SK-N-SH treated with all-trans-retinoic acid at 6 μM for 48 hours (cell line): ENCODE data around the gene LRRC4C.

ENCODE experiments used
- ESRRG ChIP-seq: fragments of 250-450 bp; sonication (Bioruptor Pico); IDR thresholded peaks from 2 replicates; pipeline ENCODE4 v1.6.1; 2021; ENCODE audit warnings: mild to moderate bottlenecking
- TOX ChIP-seq: fragments of 250-450 bp; sonication (Bioruptor Pico); IDR thresholded peaks from 2 replicates; pipeline ENCODE4 v1.8.0; 2021; ENCODE audit warnings: mild to moderate bottlenecking, moderate library complexity, borderline replicate concordance
- ZC3H10 ChIP-seq: fragments of 250-450 bp; sonication (Bioruptor Pico); IDR thresholded peaks from 2 replicates; pipeline ENCODE4 v1.5.1; 2021; ENCODE audit warnings: mild to moderate bottlenecking, moderate library complexity
- ZNF565 ChIP-seq: fragments of 450-650 bp; formaldehyde crosslinking; conservative IDR thresholded peaks from 2 replicates; pipeline ENCODE4 v1.5.0; 2020; ENCODE audit warnings: low read depth, mild to moderate bottlenecking, moderate library complexity
- ZNF70 ChIP-seq: fragments of 450-650 bp; formaldehyde crosslinking; IDR thresholded peaks from 2 replicates; pipeline ENCODE4 v1.5.0; 2020; ENCODE audit warnings: mild to moderate bottlenecking, moderate library complexity
- TF ChIP-seq, protein P1 (sequence below): fragments of 250-450 bp; sonication (Bioruptor Pico); IDR thresholded peaks from 2 replicates; pipeline ENCODE4 v1.8.0; 2020; ENCODE audit warnings: mild to moderate bottlenecking, moderate library complexity, borderline replicate concordance

DNA sequence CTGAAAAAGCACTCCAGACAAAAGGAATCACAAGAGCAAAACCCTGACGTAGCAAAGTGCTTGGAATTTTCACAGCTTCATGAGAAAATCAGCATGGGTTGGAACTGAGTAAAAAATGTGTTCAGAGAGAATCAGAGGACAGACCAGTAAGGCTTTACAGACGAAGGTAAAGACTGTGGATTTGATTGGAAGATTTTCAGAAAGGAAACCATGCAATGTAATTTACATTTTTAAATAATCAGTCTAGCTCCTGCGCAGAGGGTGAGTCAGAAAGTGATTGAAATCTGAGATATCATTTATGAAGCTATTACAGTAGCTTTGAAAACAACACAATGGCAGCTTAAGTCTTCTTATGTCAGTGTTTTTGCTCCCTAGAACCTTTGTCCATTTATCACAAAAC is 1122.3 kb downstream of the LRRC4C start:
- TF ChIP-seq TOX (CRISPR knock-in tag) (no peak), ZNF70 (CRISPR knock-in tag) (no peak), ZC3H10 (CRISPR knock-in tag) (no peak), ESRRG (no peak), ZNF565 (no peak)
- TF ChIP-seq, protein P1, sequence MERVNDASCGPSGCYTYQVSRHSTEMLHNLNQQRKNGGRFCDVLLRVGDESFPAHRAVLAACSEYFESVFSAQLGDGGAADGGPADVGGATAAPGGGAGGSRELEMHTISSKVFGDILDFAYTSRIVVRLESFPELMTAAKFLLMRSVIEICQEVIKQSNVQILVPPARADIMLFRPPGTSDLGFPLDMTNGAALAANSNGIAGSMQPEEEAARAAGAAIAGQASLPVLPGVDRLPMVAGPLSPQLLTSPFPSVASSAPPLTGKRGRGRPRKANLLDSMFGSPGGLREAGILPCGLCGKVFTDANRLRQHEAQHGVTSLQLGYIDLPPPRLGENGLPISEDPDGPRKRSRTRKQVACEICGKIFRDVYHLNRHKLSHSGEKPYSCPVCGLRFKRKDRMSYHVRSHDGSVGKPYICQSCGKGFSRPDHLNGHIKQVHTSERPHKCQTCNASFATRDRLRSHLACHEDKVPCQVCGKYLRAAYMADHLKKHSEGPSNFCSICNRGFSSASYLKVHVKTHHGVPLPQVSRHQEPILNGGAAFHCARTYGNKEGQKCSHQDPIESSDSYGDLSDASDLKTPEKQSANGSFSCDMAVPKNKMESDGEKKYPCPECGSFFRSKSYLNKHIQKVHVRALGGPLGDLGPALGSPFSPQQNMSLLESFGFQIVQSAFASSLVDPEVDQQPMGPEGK, result no peak
